ENCODE results near the gene WNT7B.

The WNT7B gene

GRCh38 chr22:45876136-45877035 is 100.6 kb downstream of the WNT7B start:
- H3K4me3 ChIP-seq (ENCODE audit: low read depth, low read length) = no peak overlapping the region
- H3K27ac ChIP-seq (ENCODE audit: low read depth, low read length) = no peak overlapping the region
- peaks cover 4% of the 10 kb centered on the region; the same call in 1 of the 2 replicates for H3K9me3 ChIP-seq (ENCODE audit: control insufficient read depth, insufficient read depth, low read depth, low read length)
- H3K27me3 ChIP-seq (ENCODE audit: control insufficient read depth, insufficient read depth, low read length) = peaks cover 50% of the 10 kb centered on the region; the same call in 1 of the 2 replicates
- H3K36me3 ChIP-seq (ENCODE audit: control insufficient read depth, insufficient read depth, low read length) = no peaks in the 10 kb centered on the region
- H3K9ac ChIP-seq (ENCODE audit: low read length) = no peak overlapping the region
- peaks cover 23% of the 10 kb centered on the region; the same call in 1 of the 2 replicates for H3K4me1 ChIP-seq (ENCODE audit: control insufficient read depth, insufficient read depth, low read length)

DNA sequence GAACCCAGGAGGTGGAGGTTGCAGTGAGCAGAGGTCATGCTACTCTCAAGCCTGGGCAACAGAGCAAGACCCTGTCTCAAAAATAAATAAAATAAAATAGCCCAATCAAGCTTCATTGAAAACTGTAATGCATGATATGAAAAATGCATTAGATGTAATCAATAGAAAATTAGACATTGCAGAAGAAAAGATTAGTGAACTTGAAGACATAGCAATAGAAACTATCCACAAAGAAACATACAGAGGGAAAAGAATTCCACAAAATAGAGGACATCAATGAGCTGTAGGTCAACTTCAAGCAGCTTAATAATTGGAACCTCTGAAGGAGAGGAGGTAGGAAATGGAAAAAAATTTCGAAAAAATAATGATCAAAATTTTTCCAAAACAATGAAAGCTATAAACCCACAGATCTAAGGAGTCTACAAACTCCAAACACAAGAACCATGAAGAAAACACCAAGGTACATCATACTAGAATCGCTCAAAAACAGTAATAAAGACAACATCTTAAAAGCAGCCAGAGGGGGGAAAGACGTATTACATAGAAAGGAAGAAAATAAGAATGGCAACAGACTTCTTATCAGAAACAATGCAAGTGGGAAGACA is 104.2 kb downstream of the WNT7B start:
- Histone ChIP-seq H3K4me3 (ENCODE audit: low read depth, low read length) (no peak overlapping the region), H3K27ac (ENCODE audit: low read depth, low read length) (no peak overlapping the region), H3K9me3 (ENCODE audit: control insufficient read depth, insufficient read depth, low read depth, low read length) (peaks cover 4% of the 10 kb centered on the region; the same call in 1 of the 2 replicates), H3K4me1 (ENCODE audit: control insufficient read depth, insufficient read depth, low read length) (peaks cover 6% of the 10 kb centered on the region; the same call in 1 of the 2 replicates), H3K36me3 (ENCODE audit: control insufficient read depth, insufficient read depth, low read length) (no peaks in the 10 kb centered on the region), H3K9ac (ENCODE audit: low read length) (no peak overlapping the region), H3K27me3 (ENCODE audit: control insufficient read depth, insufficient read depth, low read length) (peaks cover 46% of the 10 kb centered on the region)

DNA sequence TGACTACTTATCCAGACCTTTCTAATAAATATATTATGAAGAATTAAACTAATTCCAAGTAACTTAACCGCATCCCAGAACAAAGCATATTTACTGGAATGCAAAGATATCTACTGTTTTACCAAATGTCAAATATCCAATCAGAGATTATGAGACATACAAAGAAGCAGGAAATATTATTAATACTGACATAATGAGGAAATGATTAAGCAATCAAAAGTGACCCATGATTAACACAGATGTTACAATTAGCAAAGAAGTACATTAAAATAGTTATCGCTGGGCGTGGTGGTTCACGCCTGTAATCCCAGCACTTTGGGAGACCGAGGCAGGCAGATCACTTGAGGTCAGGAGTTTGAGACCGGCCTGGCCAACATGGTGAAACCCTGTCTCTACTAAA is 105.2 kb downstream of the WNT7B start:
- H3K27me3 ChIP-seq (ENCODE audit: control insufficient read depth, insufficient read depth, low read length) = peaks cover 49% of the 10 kb centered on the region
- H3K4me3 ChIP-seq (ENCODE audit: low read depth, low read length) = no peak overlapping the region
- peaks cover 4% of the 10 kb centered on the region; the same call in 1 of the 2 replicates for H3K9me3 ChIP-seq (ENCODE audit: control insufficient read depth, insufficient read depth, low read depth, low read length)
- no peak overlapping the region for H3K9ac ChIP-seq (ENCODE audit: low read length)
- H3K36me3 ChIP-seq (ENCODE audit: control insufficient read depth, insufficient read depth, low read length) = no peaks in the 10 kb centered on the region
- H3K4me1 ChIP-seq (ENCODE audit: control insufficient read depth, insufficient read depth, low read length) = peaks cover 6% of the 10 kb centered on the region; the same call in 1 of the 2 replicates
- H3K27ac ChIP-seq (ENCODE audit: low read depth, low read length) = no peak overlapping the region
